Uterus (tissue), 4 donors: ENCODE data around the gene TRAPPC2L. TPM values are rescaled to one million over a fixed set of nuclear protein-coding genes. Genes with fewer than 3 reads are reported as not detected.

Experiments used
- DNase-seq, 2 donors: peaks; one replicate each; pipeline ENCODE4 v3.0.0-alpha.2; 2019 to 2020
- H3K27ac ChIP-seq, 2 donors: fragments of 200-600 bp; sonication (generic); 1 replicate in 1 of 2; 2 replicates in 1 of 2; pipeline ENCODE4 v1.5.1; 2016 to 2018
- H3K27me3 ChIP-seq, 2 donors: fragments of 200-600 bp; sonication (generic); one replicate each; pipeline ENCODE4 v1.5.1; 2018 to 2019; ENCODE audit warnings: control low read depth in 1 of 2
- H3K36me3 ChIP-seq, 2 donors: fragments of 200-600 bp; sonication (generic); one replicate each; pipeline ENCODE4 v1.5.1; 2019; ENCODE audit warnings: control low read depth in 1 of 2
- H3K4me1 ChIP-seq, 2 donors: fragments of 200-600 bp; sonication (generic); one replicate each; pipeline ENCODE4 v1.5.1; 2018 to 2019; ENCODE audit warnings: control low read depth in 1 of 2
- H3K4me3 ChIP-seq, 2 donors: fragments of 200-600 bp; sonication (generic); 1 replicate in 1 of 2; 2 replicates in 1 of 2; pipeline ENCODE4 v1.5.1; 2018 to 2019; ENCODE audit warnings: mild to moderate bottlenecking in 1 of 2
- H3K9me3 ChIP-seq, 2 donors: fragments of 200-600 bp; sonication (generic); one replicate each; pipeline ENCODE4 v1.5.1; 2019; ENCODE audit warnings: control low read depth in 1 of 2
- CTCF ChIP-seq, 4 experiments: fragments of 200-600 bp in 2 of 4; fragments of 450-650 bp in 2 of 4; sonication (generic) in 2 of 4; IDR thresholded peaks; one replicate each; pipeline ENCODE4 v1.5.1; 2016 to 2019; ENCODE audit warnings: antibody characterized with exemption in 4 of 4, mild to moderate bottlenecking in 2 of 4, moderate library complexity in 1 of 4
- POLR2A ChIP-seq, 2 donors: fragments of 450-650 bp; IDR thresholded peaks; one replicate each; pipeline ENCODE4 v1.6.1; 2016; ENCODE audit warnings: antibody characterized with exemption in 2 of 2, mild to moderate bottlenecking in 1 of 2, moderate library complexity in 1 of 2
- intact Hi-C: fragments of 100-400 bp; cut with DNase I; formaldehyde crosslinking; loops from one replicate; pipeline ENCODE4 v1.15.1; 2023; ENCODE audit warnings: low total_unique reads
- total RNA-seq, 4 donors: library from RNA; depleted of rRNA in 3 of 4; stranded (reverse); fragments of >200 nt in 3 of 4; gene quantifications; one replicate each; pipeline versions ENCODE4 v1.1.0 to v1.2.4, GENCODE V29; 2014 to 2023
- donor health status: DM: yes; HTN: yes; CAD: no.

The TRAPPC2L gene
- total RNA-seq, 4 donors from 2014 or later: 21.5 to 680 (median 70.6) TPM

- DNase-seq: no peak
- no peak for TF ChIP-seq CTCF (IDR thresholded peaks at IDR 0.05)
- TF ChIP-seq POLR2A (IDR thresholded peaks at IDR 0.05): no peak
- no peaks in the 10 kb centered on the region for H3K9me3 ChIP-seq
- H3K27me3 ChIP-seq: no peaks in the 10 kb centered on the region
- intact Hi-C loops: no loop called here
- H3K27ac ChIP-seq: no peak overlapping the region
- H3K4me1 ChIP-seq: no peaks in the 10 kb centered on the region
- H3K4me3 ChIP-seq: no peak overlapping the region
- H3K36me3 ChIP-seq: no peaks in the 10 kb centered on the region
These were observed 21.1 kb upstream of the TRAPPC2L start for GRCh38 chr16:88835818-88836217.

DNA sequence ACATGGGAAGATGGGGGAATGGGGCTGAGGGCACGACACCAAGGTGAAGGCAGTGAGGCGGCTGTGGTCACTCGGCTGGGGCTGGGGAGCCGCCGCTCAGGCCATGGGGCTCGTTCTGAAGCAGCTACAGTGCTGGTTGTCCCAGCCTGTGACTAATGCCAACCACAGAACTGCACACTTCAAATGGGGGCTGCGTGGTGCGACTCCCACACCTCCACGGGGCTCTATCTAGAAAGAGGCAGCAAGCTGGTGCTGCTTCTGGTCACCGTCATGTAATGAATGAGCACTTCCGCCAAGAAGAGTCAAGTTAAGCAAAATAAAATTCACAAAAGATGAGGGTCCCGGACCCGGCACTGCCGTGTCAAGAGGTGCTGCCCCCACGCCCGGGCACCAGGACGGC is 20.1 kb upstream of the TRAPPC2L start:
- H3K36me3 ChIP-seq: no peaks in the 10 kb centered on the region
- intact Hi-C loops: no loop called here
- TF ChIP-seq CTCF (IDR thresholded peaks at IDR 0.05) (no peak), POLR2A (IDR thresholded peaks at IDR 0.05) (no peak)
- no peaks in the 10 kb centered on the region for H3K9me3 ChIP-seq
- DNase-seq: no peak
- H3K27ac ChIP-seq: no peak overlapping the region
- no peaks in the 10 kb centered on the region for H3K27me3 ChIP-seq
- H3K4me1 ChIP-seq: no peaks in the 10 kb centered on the region
- H3K4me3 ChIP-seq: no peak overlapping the region

GRCh38 chr16:88837806-88838205 is 19.1 kb upstream of the TRAPPC2L start:
- DNase-seq: no peak
- TF ChIP-seq POLR2A (IDR thresholded peaks at IDR 0.05): no peak
- TF ChIP-seq CTCF (IDR thresholded peaks at IDR 0.05): no peak
- no peak overlapping the region for H3K27ac ChIP-seq
- intact Hi-C loops: no loop called here
- H3K4me1 ChIP-seq: no peaks in the 10 kb centered on the region
- no peaks in the 10 kb centered on the region for H3K9me3 ChIP-seq
- no peaks in the 10 kb centered on the region for H3K36me3 ChIP-seq
- H3K4me3 ChIP-seq: no peak overlapping the region
- H3K27me3 ChIP-seq: no peaks in the 10 kb centered on the region

DNA sequence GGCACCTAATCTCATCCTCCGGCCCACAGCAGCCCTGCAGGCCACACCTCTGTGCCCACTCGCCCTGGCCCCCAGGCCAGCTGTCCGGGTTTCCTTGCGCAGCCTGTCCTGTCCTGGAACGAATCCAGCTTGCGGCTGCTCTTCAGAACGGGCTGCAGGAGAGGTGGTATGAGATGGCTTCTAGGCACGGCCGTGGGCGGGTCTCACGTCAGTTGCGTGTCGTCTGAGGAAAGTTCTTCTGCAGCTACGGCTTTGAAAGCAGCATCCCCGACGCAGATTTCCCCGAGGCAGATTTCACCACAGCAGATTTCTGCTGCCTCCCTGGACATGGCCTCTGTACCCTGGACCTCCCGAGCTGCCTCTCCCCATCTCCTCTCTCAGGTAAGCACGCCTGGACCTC is 18.4 kb upstream of the TRAPPC2L start:
- Histone ChIP-seq H3K4me3 (no peak overlapping the region), H3K27ac (no peak overlapping the region), H3K4me1 (no peaks in the 10 kb centered on the region), H3K9me3 (no peaks in the 10 kb centered on the region), H3K36me3 (no peaks in the 10 kb centered on the region), H3K27me3 (no peaks in the 10 kb centered on the region)
- TF ChIP-seq POLR2A (IDR thresholded peaks at IDR 0.05) (no peak), CTCF (IDR thresholded peaks at IDR 0.05) (no peak)
- DNase-seq: no peak
- intact Hi-C loops: no loop called here

DNA sequence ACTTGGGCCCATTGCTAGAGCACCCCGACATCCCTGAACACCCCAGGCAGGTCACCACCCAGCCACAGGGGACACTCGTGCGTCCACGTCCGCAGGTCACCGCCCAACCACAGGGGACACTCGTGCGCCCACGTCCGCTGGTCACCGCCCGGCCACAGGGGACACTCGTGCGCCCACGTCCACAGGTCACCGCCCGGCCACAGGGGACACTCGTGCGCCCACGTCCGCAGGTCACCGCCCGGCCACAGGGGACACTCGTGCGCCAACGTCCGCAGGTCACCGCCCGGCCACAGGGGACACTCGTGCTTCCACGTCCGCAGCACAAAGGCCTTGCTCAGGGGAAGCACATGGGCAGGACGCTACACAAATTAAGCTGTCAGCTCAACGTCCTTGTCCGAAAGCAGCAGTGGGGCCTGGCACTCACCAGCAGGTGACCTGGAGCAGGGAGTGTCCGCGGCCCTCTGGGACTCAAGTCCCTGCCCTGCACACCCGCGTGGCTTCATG is 17.8 kb upstream of the TRAPPC2L start:
- intact Hi-C loops: no loop called here
- Histone ChIP-seq H3K27me3 (no peaks in the 10 kb centered on the region), H3K4me1 (no peaks in the 10 kb centered on the region), H3K4me3 (no peak overlapping the region), H3K9me3 (no peaks in the 10 kb centered on the region), H3K27ac (no peak overlapping the region), H3K36me3 (no peaks in the 10 kb centered on the region)
- TF ChIP-seq CTCF (IDR thresholded peaks at IDR 0.05) (no peak), POLR2A (IDR thresholded peaks at IDR 0.05) (no peak)
- DNase-seq: no peak
